Parathyroid adenoma (tissue), 2 donors: ENCODE data around the gene SLC23A1.
"Not testable (repeated sequence)": the region's sequence is repeated elsewhere in the genome, so short reads cannot be mapped to it uniquely, and the experiment has no call there.

ENCODE experiments used
- H2AFZ ChIP-seq: fragments of 300-600 bp; sonication (generic); one replicate; pipeline ENCODE4 v1.7.0; 2017; ENCODE audit warnings: antibody characterized with exemption, mild to moderate bottlenecking
- H3K27ac ChIP-seq: fragments of 300-600 bp; sonication (generic); one replicate; pipeline ENCODE4 v1.7.0; 2017
- H3K27me3 ChIP-seq: fragments of 300-600 bp; sonication (generic); one replicate; pipeline ENCODE4 v1.7.0; 2017; ENCODE audit warnings: low read length; ENCODE audit not compliant: control insufficient read depth, insufficient read depth
- H3K36me3 ChIP-seq: fragments of 300-600 bp; sonication (generic); one replicate; pipeline ENCODE4 v1.7.0; 2017; ENCODE audit warnings: low read length; ENCODE audit not compliant: control insufficient read depth, insufficient read depth
- H3K4me1 ChIP-seq: fragments of 300-600 bp; sonication (generic); one replicate; pipeline ENCODE4 v1.7.0; 2017; ENCODE audit warnings: control low read depth
- H3K4me2 ChIP-seq: fragments of 300-600 bp; sonication (generic); one replicate; pipeline ENCODE4 v1.7.0; 2017; ENCODE audit warnings: low read length
- H3K4me3 ChIP-seq: fragments of 300-600 bp; sonication (generic); one replicate; pipeline ENCODE4 v1.7.0; 2017; ENCODE audit warnings: low read depth, low read length
- H3K79me2 ChIP-seq: fragments of 300-600 bp; sonication (generic); one replicate; pipeline ENCODE4 v1.7.0; 2017; ENCODE audit warnings: control low read depth
- H3K9ac ChIP-seq: fragments of 300-600 bp; sonication (generic); one replicate; pipeline ENCODE4 v1.7.0; 2017; ENCODE audit warnings: mild to moderate bottlenecking
- H3K9me3 ChIP-seq: fragments of 300-600 bp; sonication (generic); one replicate; pipeline ENCODE4 v1.7.0; 2017; ENCODE audit warnings: low read length; ENCODE audit not compliant: control insufficient read depth
- CTCF ChIP-seq: fragments of 300-600 bp; sonication (generic); IDR thresholded peaks from one replicate; pipeline ENCODE4 v1.7.0; 2017; ENCODE audit warnings: antibody characterized with exemption, mild to moderate bottlenecking
- donor health status: primary hyperparathyroidism.

The SLC23A1 gene

DNA sequence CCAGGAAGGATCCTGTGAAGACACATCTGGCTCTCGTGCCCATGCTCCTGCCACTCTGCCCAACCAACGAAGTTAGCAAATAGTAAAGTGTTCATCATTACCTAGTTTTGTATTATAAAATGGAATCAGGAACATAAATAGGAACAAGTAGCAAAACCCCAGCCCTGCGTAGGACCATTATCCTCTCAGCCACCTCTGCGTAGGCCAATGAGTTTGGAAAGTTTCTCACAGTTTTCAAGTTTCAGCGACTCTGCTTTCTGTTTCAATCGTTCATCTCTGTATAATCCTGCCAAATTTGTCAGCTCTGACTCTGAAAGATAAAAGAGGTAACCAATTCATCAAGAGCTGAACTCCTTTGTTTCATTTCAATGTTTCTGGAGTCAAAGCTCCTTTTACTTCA lies 30.9 kb upstream of the SLC23A1 start:
- Histone ChIP-seq H3K27ac (no peak overlapping the region), H3K4me3 (no peak overlapping the region), H3K27me3 (no peaks in the 10 kb centered on the region), H3K4me1 (peaks cover 3% of the 10 kb centered on the region), H2AFZ (no peak overlapping the region), H3K36me3 (no peaks in the 10 kb centered on the region), H3K4me2 (no peak overlapping the region), H3K79me2 (no peaks in the 10 kb centered on the region), H3K9me3 (no peaks in the 10 kb centered on the region), H3K9ac (no peak overlapping the region)
- no peak for TF ChIP-seq CTCF

DNA sequence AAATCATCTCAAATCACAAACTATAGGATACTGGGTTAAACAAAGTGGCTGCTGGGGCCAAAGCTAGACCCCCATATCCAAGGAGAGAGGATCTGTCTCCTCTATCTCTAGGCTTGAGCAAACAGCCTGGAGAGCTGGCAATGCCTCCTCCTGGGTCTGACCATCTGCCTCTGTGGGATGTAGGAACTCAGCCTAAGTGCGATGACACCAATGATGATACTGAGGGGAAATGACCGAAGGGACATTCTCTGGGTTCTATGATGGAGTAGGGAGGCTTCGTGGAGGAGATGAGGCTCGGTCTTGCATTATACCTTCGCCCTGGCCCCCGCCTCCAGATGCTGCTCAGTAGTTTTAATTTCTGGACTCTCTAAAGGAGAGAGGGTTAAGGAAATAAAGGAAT lies 30.1 kb upstream of the SLC23A1 start:
- Histone ChIP-seq H3K4me1 (peaks cover 3% of the 10 kb centered on the region), H3K9ac (no peak overlapping the region), H3K36me3 (no peaks in the 10 kb centered on the region), H2AFZ (no peak overlapping the region), H3K27ac (no peak overlapping the region), H3K79me2 (no peaks in the 10 kb centered on the region), H3K4me3 (no peak overlapping the region), H3K27me3 (no peaks in the 10 kb centered on the region), H3K9me3 (no peaks in the 10 kb centered on the region), H3K4me2 (no peak overlapping the region)
- no peak for TF ChIP-seq CTCF

GRCh38 chr5:139410993-139411828 lies 28.1 kb upstream of the SLC23A1 start:
- H3K4me1 ChIP-seq = peaks cover 3% of the 10 kb centered on the region
- H3K79me2 ChIP-seq = no peaks in the 10 kb centered on the region
- no peak overlapping the region for H3K27ac ChIP-seq
- H3K27me3 ChIP-seq = no peaks in the 10 kb centered on the region
- H3K9me3 ChIP-seq = no peaks in the 10 kb centered on the region
- no peak overlapping the region for H3K9ac ChIP-seq
- H2AFZ ChIP-seq = no peak overlapping the region
- H3K36me3 ChIP-seq = no peaks in the 10 kb centered on the region
- H3K4me2 ChIP-seq = no peak overlapping the region
- no peak for TF ChIP-seq CTCF
- H3K4me3 ChIP-seq = no peak overlapping the region

DNA sequence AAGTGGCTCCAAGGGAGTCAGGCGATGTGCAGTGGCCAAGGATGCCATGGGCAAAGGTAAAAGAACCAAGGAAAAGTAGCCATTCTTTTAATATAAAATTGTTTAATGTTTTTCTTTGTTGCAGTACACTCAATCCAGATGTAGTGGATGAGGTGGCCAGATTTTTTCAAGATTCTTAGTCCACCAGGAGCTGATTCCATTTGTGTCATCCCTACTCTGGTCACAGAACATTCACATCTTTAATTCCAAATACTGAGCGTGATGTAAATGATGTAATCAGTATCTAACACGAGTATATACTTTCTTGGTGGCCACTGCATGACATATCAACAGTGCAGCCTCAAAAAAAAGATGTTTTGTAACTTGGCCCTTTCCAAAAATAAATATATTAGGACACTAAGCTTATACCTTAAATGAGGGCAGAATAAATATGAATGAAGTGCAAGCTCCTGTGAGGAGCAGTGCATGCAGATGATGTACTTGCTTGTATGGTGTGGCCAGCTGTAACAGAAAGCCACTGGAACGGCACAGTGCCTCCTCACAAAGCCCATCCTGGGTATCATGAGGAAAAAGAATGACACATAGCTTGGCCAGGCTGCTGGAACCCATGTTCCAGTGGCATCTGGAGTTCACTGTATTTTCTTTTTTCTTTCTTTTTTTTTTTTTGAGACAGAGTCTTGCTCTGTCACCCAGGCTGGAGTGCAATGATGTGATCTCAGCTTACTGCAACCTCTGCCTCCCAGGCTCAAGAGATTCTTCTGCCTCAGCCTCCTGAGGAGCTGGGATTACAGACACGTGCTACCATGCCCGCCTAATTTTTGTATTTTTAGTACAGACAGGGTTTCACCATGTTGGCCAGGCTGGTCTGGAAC lies 27.3 kb upstream of the SLC23A1 start:
- Histone ChIP-seq H3K27me3 (no peaks in the 10 kb centered on the region), H3K27ac (no peak overlapping the region), H3K9ac (no peak overlapping the region), H2AFZ (no peak overlapping the region), H3K9me3 (no peaks in the 10 kb centered on the region), H3K4me1 (peaks cover 3% of the 10 kb centered on the region), H3K36me3 (no peaks in the 10 kb centered on the region), H3K79me2 (no peaks in the 10 kb centered on the region), H3K4me2 (no peak overlapping the region), H3K4me3 (no peak overlapping the region)
- no peak for TF ChIP-seq CTCF

- not testable (repeated sequence) for H3K36me3 ChIP-seq, H2AFZ ChIP-seq, H3K27ac ChIP-seq, H3K9me3 ChIP-seq, H3K9ac ChIP-seq, H3K4me2 ChIP-seq, H3K79me2 ChIP-seq, H3K4me3 ChIP-seq, H3K4me1 ChIP-seq, H3K27me3 ChIP-seq
Measured at GRCh38 chr5:139409116-139409515, 26.0 kb upstream of the SLC23A1 start.
